HG03095 (cell line): Measurements from ENCODE around the gene KCNQ1OT1.

ENCODE experiments used
- ATAC-seq: cut with Tn5 transposase; IDR thresholded peaks from one replicate; pipeline ENCODE4 v1.9.1; 2021; ENCODE audit warnings: moderate library complexity; ENCODE audit not compliant: unreplicated experiment

KCNQ1OT1 gene

DNA sequence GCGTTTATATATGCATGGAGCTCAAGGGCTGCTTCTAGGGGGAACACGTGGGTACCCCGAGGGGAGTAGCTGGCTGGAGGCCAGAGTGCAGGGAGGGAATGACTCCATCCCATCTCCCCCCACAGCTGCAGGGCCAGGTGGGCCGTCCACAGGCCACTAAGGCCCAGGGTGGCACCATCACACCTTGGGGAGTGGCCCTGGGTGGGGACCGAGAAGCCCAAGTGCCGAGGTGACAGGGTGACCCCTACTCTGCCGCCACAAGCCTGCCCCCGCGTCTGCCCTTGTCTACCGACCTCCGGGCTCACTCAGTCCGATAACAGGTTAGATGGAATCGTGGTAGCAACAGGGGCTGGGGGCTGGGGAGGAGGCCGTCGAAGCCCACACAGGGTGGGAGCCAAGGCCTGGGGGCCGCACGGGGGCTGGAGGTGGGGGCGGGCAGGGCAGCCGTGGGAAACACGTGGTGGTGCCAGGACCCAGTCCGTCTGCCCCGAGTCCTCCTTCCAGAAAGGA lies 125.7 kb downstream of the KCNQ1OT1 start:
- no peak for ATAC-seq

DNA sequence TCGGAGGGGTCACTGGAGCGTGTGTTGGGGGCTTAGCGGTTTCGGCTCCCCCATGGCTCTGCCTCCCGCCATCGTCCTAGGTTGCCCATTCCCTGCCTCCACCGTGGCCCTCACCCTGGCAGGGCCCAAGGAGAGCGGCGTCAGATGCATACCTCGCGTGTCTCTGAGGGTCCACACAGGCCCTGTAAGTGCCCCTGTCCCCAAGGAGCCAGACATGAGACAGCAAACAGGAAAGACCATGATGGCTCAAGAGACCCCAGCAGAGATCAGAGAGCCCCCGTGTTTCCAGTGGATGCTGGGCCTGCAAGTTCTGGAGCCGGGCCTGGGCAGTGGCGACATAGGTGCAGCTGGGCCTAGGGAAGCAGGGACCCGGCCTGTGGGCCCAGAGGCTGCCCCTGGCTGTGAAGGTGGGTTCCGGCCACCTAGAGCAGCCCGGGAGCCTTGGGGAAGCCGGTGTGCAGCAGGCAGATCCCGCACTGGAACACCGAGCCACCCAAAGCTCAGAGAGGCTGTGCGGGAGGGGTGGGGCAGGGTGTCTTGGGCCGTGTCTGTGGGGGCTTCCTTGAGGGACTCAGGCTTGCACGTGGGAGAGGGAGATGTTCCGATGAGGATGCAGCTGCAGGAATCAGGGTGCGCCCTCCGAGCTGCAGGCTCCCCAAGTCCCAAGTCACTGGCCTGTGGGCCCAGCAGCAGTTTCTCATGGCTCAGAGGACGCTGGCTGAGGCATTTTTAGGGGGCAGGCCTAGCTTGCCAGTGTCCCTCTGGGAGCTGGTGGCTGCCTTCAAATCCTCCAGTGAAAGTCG lies 126.4 kb downstream of the KCNQ1OT1 start:
- ATAC-seq: no peak

- ATAC-seq: no peak
Observed at GRCh38 chr11:2572491-2573239, 127.1 kb downstream of the KCNQ1OT1 start.

DNA sequence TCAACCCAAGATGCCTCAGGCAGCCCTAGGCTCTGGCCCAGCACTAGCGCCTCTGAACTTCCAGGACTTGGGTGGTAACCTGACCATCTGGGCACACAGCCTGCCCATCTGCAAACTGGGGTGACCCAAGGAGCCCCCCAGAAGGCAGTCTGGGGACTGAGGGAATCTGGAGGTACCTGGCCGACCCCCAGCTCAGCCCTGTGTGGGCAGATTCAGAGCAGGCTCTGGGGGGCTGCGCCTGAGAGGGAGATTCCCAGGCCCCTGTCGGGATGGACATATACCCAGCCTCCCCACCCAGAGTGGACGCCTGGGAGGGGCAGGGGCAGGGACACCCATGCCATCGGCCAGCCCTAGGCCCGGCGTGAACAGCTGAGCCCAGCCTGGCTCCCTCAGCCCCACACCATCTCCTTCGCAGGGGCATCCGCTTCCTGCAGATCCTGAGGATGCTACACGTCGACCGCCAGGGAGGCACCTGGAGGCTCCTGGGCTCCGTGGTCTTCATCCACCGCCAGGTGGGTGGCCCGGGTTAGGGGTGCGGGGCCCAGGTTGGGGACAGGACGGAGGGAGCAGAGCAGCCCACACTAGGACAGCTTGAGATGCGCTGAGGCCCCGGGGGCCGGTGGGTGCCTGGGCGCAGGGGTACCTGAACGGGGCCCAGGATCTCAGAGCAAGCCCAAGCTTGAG lies 128.1 kb downstream of the KCNQ1OT1 start:
- ATAC-seq: no peak

- ATAC-seq: no peak
Observed at GRCh38 chr11:2570841-2571597, 128.8 kb downstream of the KCNQ1OT1 start.

GRCh38 chr11:2570211-2570811 lies 129.5 kb downstream of the KCNQ1OT1 start:
- ATAC-seq: no peak

DNA sequence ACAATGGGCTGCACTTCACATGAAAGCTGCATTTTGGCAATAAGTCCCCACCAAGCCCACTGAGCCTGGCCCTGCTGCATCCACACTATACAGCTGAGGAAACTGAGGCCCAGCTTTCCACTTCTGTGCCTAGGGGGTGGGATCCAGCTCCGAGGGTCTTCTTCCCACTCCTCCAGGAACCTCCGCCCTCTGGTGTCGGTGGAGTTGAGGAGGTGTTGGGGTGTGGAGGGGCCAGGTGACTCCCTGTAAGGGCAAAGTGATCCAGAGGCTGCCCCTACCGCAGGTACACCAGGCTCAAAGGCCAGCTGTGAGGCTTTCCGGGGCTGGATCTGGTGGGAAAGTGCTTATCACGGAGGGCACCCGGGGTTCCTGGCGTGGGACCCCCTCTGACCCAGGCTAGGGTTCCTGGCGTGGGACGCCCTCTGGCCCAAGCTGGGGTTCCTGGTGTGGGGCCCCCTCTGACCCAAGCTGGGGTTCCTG lies 130.0 kb downstream of the KCNQ1OT1 start:
- no peak for ATAC-seq

DNA sequence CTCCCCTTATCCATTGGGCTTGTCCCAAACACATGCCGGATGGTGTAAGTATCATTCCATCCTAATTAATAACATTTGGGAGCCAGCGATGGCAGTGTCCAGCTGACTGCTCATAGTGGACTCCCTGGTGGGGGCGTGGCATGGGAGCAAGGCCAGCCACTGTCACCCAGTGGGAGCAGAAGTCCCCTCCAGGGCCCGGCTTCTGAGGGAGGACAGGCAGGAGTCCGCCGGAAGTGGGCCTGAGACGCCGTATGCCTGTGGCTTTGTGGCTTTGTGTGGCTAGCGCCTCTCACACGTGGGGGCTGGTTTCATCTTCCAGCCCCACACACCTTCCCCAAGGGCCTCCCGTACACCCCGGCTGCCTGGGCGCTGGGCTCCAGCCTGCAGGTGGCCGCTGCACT lies 130.5 kb downstream of the KCNQ1OT1 start:
- no peak for ATAC-seq

DNA sequence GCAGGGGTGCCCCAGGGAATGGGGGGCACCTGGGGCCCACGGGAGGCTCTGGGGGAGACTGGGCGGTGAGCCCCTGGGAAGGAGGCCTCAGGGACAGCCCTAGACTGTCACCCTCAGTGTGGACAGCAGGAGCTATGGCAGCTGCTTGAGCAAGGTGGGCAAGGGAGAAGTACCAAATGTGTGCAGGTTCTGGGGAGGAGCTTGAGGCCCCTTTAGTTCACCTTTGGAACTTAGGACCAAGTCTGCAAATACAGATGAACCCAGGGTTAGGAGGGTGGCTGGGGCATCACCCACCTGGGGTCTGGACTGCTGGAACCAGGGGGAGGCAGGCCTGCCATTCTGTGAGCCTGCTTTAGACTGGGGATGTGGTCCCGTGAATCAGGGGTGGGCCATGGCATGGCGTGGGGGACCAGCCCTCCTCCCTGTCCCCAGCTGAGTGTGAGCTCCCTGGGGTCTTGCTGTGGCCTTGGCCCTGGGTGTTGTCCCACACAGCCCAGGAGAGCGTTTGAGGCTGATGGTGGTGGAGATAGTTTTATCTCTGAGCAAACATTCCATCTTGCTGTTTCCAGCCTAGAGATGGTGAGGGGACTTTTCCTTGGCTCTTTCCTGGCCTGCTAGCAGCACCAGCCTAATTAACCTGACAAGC lies 132.6 kb downstream of the KCNQ1OT1 start:
- no peak for ATAC-seq

GRCh38 chr11:2566223-2567025 lies 133.4 kb downstream of the KCNQ1OT1 start:
- ATAC-seq: no peak

DNA sequence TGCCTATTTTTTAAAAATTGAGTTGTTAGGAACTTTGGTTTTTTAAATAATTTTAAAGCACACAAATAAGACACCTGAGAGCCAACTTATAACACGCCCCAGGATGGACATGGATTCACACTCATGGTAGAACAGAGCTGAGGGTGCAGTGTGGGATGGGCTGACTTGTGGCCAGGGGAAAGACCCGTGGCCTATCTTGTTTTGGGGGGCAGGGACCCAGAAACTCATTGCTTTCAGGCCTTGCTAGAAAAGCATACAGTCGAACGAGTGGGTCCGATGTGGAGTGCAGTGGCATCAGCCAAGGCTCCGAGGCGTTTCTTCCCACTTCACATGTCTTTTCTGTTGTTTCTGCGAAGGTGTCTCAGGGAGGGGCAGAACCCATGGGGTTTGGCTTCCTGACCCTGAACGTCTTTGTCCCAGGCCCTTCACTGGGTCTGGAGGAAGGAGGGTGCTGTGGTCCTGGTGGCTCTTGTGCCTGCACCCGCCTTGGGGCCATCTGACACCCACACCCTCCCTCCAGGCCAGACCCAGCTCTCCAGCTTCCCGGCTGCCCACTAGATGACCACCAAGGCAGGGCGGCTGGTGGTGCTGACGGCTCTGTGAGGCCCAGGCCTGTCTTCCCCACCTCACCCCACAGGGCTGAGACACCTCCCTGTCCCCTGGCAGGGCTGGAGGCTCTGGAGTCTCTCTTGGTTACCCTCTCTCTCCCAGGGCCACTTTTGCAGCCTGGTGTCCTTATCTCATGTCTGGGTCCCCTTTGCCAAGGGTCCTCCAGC lies 134.2 kb downstream of the KCNQ1OT1 start:
- ATAC-seq: no peak

DNA sequence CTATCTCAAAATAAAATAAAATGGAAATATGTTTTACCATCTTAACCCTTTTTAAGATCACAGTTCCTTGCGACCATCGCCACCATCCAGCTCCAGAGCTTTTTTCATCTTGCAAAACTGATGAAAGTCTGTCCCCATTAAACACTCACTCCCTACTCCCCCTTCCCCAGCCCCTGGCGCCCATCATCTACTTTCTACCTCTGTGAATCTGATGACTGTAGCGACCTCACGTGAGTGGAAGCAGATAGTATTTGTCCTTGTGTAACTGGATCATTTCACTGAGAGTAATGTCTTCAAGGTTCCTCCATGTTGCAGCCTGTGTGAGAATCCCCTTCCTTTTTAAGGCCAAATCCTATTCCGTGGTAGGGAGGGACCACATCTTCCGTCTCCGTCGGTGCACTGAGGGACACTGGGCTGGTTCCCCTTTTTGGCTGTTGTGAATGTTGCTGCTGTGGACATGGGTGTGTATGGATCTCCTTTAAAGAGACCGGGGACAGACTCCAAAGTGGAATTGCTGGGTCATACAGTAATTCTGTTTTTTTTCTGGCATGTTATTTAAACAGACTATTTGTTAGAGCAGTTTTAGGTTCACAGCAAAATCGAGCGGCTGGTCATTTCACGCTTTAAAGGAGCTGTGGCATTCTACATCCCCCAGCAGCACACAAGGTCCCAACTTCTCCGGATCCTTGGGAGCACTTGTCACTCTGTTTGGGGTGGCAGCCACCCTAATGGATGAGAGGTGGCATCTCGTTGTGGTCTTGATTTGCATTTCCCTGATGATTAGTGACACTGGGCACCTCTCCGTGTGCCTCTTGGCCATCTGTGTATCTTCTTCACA lies 135.0 kb downstream of the KCNQ1OT1 start:
- no peak for ATAC-seq

GRCh38 chr11:2564008-2564530 lies 135.7 kb downstream of the KCNQ1OT1 start:
- ATAC-seq: no peak

GRCh38 chr11:2563213-2564007 lies 136.4 kb downstream of the KCNQ1OT1 start:
- ATAC-seq: no peak

GRCh38 chr11:2562890-2563212 lies 136.9 kb downstream of the KCNQ1OT1 start:
- no peak for ATAC-seq
